Neuron (in vitro differentiated cells): ENCODE measurements around the gene PHLDB2.

Experiments
- H2AFZ ChIP-seq: one replicate; pipeline ENCODE4 v1.6.1; 2013; ENCODE audit warnings: low read depth, mild to moderate bottlenecking, inconsistent platforms, low read length, moderate library complexity
- H3K27me3 ChIP-seq: one replicate; pipeline ENCODE4 v1.6.1; 2013; ENCODE audit warnings: low read length; ENCODE audit not compliant: insufficient read depth
- H3K36me3 ChIP-seq: one replicate; pipeline ENCODE4 v1.6.1; 2013; ENCODE audit warnings: low read length; ENCODE audit not compliant: insufficient read depth
- H3K4me1 ChIP-seq: one replicate; pipeline ENCODE4 v1.6.1; 2013; ENCODE audit warnings: low read length; ENCODE audit not compliant: insufficient read depth
- H3K4me3 ChIP-seq: 2 replicates; pipeline ENCODE4 v1.5.1; 2013; ENCODE audit warnings: mild to moderate bottlenecking, low read length, moderate library complexity
- H3K9me3 ChIP-seq: one replicate; pipeline ENCODE4 v1.6.1; 2013; ENCODE audit warnings: low read length

PHLDB2 gene

DNA sequence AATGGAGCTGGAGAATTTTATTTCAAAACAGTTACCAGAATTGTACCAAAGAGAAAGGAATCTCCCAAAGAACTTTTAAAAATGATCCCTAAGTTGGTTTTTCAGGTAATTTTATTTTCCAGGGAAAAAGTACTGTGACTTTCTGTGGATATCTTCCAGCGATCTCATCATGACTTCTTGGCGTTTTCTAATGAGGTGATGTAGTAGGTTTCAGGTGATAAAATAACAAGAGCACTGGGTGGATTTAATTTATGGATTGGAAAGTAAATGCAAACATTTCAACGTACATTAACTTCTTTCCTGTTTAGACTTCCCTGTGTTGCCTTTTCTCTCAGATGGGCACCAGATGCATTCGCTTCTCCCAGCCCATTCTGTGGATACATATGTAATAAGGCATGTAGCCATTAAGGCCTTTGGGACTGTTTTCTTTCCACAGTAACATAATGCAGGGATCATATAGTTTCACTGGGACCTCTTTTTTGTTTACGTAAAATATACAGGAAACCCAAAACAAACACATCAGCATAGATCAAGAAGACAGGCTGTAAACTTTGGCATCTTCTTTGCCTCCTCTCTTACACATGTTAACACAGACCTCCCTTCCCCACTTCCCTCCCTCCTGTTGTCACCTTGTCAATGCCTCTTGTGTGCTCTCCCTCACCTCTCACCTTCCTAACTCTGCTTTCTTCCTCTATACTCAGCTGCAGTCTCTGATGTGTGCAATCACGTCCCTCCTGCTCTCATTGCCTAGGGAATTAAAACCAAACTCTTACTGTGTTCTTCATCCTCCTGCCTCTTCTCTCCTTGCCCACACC lies 13.0 kb downstream of the PHLDB2 start:
- H3K9me3 ChIP-seq = no peaks in the 10 kb centered on the region
- no peak overlapping the region for H3K4me3 ChIP-seq
- H3K4me1 ChIP-seq = peaks cover 34% of the 10 kb centered on the region
- H3K27me3 ChIP-seq = no peaks in the 10 kb centered on the region
- no peaks in the 10 kb centered on the region for H3K36me3 ChIP-seq
- no peak overlapping the region for H2AFZ ChIP-seq

DNA sequence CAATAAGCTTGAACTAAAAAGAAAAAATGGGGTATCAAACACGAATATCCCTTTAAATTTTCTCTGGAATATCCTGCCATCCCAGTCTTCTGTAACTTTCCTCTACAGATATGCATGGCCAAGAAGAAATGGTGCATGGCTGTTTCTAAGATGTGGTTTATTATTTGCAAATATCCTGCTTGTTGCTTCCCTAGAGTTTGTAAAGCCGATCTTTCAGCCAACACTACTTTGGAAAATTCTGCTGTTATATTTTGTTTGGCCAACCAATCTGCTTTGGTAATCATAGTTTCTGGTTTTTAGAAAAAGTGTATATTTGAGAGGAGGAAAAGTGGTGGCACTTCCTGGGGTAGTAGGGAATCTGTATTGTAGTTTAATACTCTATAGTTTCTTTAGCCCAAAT lies 13.9 kb downstream of the PHLDB2 start:
- Histone ChIP-seq H3K9me3 (no peaks in the 10 kb centered on the region), H3K4me1 (peaks cover 34% of the 10 kb centered on the region), H2AFZ (no peak overlapping the region), H3K36me3 (no peaks in the 10 kb centered on the region), H3K4me3 (no peak overlapping the region), H3K27me3 (no peaks in the 10 kb centered on the region)

DNA sequence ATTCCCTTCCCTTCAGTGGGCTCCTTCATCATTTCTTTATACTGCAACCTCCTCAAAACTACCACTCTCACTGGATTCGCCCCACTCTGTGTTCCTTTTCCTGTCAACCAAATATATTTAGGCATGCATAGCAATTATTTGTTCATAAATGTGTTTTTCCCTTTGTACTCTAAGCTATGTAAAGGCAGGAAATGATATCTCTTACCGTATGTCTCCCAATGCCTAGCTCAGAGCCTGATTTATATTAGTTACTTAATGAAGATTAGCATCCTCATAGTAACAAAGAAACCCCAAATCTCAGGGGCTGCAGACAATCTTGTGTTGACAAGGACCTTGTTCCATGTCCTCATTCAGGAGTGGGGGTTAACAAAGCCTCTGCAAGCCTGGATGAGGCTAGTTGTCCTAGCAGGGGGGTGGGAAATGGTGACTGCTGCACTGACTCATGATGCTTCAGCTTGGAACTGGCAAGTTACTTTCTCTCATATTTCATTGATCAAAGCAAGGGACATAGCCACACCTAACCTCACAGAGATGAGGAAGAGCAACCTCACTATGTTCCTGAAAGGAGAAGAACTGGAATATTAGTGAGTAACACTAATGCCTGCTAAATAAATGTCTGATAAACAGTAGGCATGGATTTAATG lies 15.2 kb downstream of the PHLDB2 start:
- Histone ChIP-seq H3K4me3 (no peak overlapping the region), H2AFZ (no peak overlapping the region), H3K27me3 (no peaks in the 10 kb centered on the region), H3K36me3 (no peaks in the 10 kb centered on the region), H3K9me3 (no peaks in the 10 kb centered on the region), H3K4me1 (peaks cover 26% of the 10 kb centered on the region)

DNA sequence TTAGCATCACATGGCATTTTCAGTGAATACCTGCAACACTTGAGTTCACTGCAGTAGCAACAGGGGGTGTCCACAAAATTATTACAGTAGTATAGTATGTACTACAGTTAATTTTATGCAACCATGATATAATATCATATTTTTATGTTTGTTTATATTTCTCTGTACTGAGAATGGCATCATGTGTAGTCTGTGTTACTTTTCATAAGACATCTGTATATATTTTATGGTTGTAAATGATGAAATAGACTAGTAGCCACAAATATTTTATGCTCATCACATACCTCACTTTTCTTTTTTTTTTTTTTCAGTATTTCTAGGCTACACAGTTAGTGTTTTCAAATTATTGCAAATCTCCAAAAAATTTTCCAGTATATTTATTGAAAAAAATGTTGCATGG lies 22.4 kb downstream of the PHLDB2 start:
- Histone ChIP-seq H3K36me3 (peaks cover 2% of the 10 kb centered on the region), H3K4me1 (no peaks in the 10 kb centered on the region), H3K9me3 (peaks cover 1% of the 10 kb centered on the region), H2AFZ (no peak overlapping the region), H3K4me3 (no peak overlapping the region), H3K27me3 (no peaks in the 10 kb centered on the region)

DNA sequence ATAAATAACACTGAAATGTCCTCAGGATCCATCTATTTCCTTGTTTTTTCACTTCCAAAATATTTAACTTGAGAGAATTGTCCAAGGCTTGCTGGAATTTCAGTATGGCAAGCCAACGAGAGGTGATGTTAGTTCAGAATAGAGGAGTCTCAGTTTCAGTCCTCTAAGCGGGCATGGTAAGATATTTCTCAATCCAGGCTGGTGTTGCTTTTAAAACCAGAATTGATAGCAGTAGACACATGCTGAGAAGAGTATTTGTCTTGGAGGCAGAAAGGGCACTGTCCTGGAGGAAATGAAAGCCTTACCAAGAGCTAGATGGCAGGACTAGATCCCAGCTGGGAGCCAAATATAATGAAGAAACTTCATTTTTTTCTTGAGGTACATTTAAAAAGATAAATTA lies 23.1 kb downstream of the PHLDB2 start:
- no peak overlapping the region for H3K4me3 ChIP-seq
- H3K9me3 ChIP-seq = peaks cover 1% of the 10 kb centered on the region
- no peaks in the 10 kb centered on the region for H3K27me3 ChIP-seq
- peaks cover 2% of the 10 kb centered on the region for H3K36me3 ChIP-seq
- H3K4me1 ChIP-seq = no peaks in the 10 kb centered on the region
- no peak overlapping the region for H2AFZ ChIP-seq

DNA sequence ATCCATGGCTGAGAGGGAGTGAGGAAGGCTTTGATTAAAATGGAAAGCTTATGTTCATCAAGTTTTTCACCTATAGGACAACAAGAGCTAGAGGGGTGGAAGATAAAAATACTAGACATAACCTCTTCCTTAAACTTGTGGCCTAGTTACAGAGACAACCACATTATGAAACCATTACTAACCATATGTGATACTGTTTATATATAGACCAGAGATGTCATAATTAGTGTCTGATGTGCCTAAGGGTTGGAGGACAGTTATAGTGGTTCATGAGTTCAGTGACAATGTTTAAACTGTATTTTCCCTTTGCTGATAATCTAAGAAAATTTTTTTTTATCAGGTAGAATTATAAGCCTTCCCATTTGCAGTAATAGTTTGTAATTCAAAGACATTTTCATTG lies 23.7 kb downstream of the PHLDB2 start:
- Histone ChIP-seq H2AFZ (no peak overlapping the region), H3K36me3 (peaks cover 2% of the 10 kb centered on the region)

DNA sequence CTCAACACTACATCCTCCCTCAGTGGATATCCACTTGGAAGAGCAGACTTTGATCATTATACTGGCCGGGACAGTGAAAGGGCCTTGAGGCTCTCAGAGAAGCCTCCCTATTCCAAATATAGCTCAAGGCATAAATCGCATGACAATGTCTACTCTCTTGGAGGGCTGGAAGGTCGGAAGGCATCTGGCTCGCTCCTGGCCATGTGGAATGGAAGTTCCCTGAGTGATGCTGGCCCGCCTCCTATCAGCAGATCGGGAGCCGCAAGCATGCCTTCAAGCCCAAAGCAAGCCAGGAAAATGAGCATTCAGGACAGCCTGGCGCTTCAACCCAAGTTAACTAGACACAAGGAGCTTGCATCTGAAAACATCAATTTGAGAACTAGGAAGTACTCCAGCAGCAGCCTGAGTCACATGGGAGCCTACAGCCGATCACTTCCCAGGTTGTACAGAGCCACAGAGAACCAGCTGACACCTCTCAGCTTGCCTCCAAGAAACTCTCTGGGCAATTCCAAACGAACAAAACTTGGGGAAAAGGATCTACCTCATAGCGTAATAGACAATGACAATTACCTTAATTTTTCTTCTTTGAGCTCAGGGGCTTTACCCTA lies 25.4 kb downstream of the PHLDB2 start:
- Histone ChIP-seq H3K4me1 (no peaks in the 10 kb centered on the region), H3K36me3 (peaks cover 2% of the 10 kb centered on the region), H3K27me3 (no peaks in the 10 kb centered on the region), H3K4me3 (no peak overlapping the region), H2AFZ (no peak overlapping the region), H3K9me3 (peaks cover 1% of the 10 kb centered on the region)

More for the DNA sequence above, 23.7 kb downstream of the PHLDB2 start:
- Histone ChIP-seq H3K4me1 (no peaks in the 10 kb centered on the region), H3K9me3 (peaks cover 1% of the 10 kb centered on the region), H3K27me3 (no peaks in the 10 kb centered on the region), H3K4me3 (no peak overlapping the region)

DNA sequence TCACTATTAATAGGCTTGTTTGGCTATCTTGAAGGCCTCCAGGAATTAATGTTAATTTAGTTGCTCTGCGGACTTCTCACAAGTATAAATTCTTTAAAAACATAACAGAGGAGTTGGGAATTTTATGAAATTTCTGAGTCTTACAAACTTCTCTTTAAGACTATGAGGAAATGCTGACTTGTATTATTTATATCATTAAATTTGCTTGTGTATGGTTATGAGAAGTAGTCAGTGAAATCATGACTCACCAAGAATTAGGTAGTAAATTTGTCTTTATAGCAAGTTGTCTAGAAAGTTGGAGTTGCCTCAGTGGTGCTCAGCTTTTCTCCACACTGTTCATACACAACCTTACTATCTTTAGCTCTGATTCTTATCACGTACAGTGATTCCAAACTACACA lies 26.5 kb downstream of the PHLDB2 start:
- Histone ChIP-seq H3K27me3 (no peaks in the 10 kb centered on the region), H3K9me3 (peaks cover 1% of the 10 kb centered on the region), H3K36me3 (peaks cover 2% of the 10 kb centered on the region), H3K4me3 (no peak overlapping the region), H3K4me1 (no peaks in the 10 kb centered on the region), H2AFZ (no peak overlapping the region)

DNA sequence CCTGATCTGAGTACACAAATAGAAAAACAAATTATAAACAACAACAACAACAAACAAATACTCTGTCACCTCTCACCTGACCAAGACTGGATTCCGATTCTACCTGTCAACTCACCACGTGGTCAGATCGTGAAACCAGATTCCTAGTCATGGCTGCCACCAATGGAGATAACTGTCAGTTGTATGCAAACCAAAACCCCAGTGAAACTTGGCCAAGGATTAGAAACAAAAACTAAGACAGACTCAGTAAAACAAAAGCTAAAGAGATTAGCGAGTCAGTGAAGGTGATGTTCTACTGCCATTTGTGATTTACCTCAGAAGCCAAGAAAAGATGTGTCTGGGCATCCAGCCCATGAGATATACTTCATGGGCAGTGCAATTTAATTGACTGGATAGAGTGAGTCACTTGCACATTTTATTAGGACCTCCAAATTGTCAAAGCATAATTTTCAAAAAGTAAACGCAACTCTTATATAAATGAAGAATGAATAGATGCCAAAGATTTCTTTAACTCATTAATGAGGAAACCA lies 31.1 kb downstream of the PHLDB2 start:
- Histone ChIP-seq H3K4me1 (no peaks in the 10 kb centered on the region), H2AFZ (no peak overlapping the region), H3K27me3 (no peaks in the 10 kb centered on the region), H3K9me3 (no peaks in the 10 kb centered on the region), H3K36me3 (no peaks in the 10 kb centered on the region), H3K4me3 (no peak overlapping the region)

DNA sequence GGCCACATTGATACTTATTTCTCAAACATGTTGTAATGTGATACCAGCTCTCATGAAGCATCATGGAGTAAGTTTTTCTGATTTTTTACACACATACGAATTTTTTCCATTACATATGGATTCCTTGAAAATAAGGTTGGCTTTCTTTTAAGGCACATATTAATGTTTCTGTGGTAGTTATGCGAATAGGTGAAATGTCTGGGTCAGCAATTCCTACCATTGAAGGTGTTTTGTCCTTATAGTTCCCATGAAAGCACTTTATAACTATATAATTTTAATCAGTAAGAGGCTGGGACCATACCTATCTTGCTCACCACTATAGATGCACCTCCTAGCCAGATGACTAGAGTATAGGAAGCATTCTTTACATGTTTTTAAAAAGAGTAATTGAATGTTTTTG lies 33.0 kb downstream of the PHLDB2 start:
- Histone ChIP-seq H2AFZ (no peak overlapping the region), H3K27me3 (no peaks in the 10 kb centered on the region), H3K4me3 (no peak overlapping the region), H3K4me1 (no peaks in the 10 kb centered on the region), H3K36me3 (no peaks in the 10 kb centered on the region), H3K9me3 (no peaks in the 10 kb centered on the region)

DNA sequence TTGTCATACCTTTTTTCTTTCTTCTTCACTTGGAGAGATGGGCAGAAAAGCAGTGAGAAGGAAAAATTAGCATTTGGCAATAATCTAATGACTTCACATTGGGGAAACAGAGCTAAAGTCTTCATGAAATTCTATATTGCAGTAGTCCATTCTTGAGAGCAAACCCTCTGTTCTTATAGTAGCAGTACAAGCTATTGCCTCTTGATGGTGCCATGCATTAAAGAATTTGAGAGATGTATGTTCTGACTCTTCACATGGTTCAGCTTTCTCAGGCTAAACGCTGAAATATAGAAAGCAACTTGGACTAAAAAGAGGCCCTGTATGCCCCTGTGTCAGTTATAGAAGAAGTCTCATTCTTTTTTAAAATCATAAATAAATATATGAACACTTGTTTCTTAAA lies 36.0 kb downstream of the PHLDB2 start:
- peaks cover 3% of the 10 kb centered on the region for H3K9me3 ChIP-seq
- H3K27me3 ChIP-seq = no peaks in the 10 kb centered on the region
- no peak overlapping the region for H3K4me3 ChIP-seq
- H3K4me1 ChIP-seq = no peaks in the 10 kb centered on the region
- no peak overlapping the region for H2AFZ ChIP-seq
- no peaks in the 10 kb centered on the region for H3K36me3 ChIP-seq

DNA sequence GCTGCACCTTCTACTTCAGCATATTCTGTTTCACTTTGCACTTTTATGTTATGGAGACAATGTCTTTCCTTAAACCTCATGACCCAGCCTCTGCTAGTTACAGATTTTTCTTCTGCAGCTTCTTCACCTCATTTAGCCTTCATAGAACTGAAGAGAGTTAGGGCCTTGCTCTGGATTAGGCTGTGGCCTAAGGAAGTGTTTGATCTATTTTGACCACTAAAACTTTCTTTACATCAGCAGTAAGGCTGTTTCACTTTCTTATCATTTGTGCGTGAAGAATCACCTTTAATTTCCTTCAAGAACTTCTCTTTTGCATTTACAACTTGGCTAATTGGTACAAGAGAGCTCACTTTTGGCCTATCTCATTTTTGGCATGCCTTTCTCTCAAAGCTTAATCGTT lies 40.9 kb downstream of the PHLDB2 start:
- Histone ChIP-seq H2AFZ (no peak overlapping the region), H3K36me3 (no peaks in the 10 kb centered on the region), H3K4me3 (no peak overlapping the region), H3K4me1 (peaks cover 6% of the 10 kb centered on the region), H3K9me3 (peaks cover 3% of the 10 kb centered on the region), H3K27me3 (no peaks in the 10 kb centered on the region)

DNA sequence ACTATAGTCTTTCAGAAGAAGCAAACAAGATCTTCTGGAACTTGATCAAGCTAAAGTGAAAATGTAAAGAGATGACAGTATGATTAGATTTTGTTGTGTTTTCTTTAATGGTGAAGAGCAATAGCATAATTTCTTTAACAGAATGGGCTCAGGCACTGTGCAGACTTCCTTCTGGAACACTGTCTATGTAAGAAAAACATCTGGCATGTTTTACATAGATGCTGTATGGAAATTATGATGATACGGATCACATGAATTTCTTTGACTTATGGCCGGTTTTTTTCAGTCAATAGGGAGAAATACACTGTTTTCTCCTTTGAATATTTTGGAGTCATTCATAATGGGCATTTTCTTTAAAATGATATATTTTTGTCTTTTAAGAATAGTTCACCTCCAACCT lies 42.6 kb downstream of the PHLDB2 start:
- Histone ChIP-seq H3K36me3 (no peaks in the 10 kb centered on the region), H3K9me3 (peaks cover 3% of the 10 kb centered on the region), H3K4me3 (no peak overlapping the region), H3K27me3 (no peaks in the 10 kb centered on the region), H2AFZ (no peak overlapping the region), H3K4me1 (peaks cover 6% of the 10 kb centered on the region)
